SU-DHL-6 (cell line): ENCODE data around the gene MED10.

Experiments
- H2AFZ ChIP-seq: fragments of 200-600 bp; sonication (generic); 2 replicates; pipeline ENCODE4 v1.6.1; 2014; ENCODE audit warnings: low read depth, mild to moderate bottlenecking, moderate library complexity, mixed read lengths, antibody characterized with exemption, low read length; ENCODE audit not compliant: severe bottlenecking
- H3F3A ChIP-seq: fragments of 200-600 bp; shearing (Covaris generic); 2 replicates; pipeline ENCODE4 v1.6.0; 2016; ENCODE audit warnings: antibody characterized with exemption, mild to moderate bottlenecking; ENCODE audit not compliant: insufficient read depth
- H3K27ac ChIP-seq: fragments of 200-600 bp; sonication (generic); 2 replicates; pipeline ENCODE4 v1.5.1; 2016; ENCODE audit warnings: low read depth, mild to moderate bottlenecking, low read length, moderate library complexity, mixed read lengths
- H3K27me3 ChIP-seq: fragments of 200-600 bp; sonication (generic), shearing (Covaris generic); 2 replicates; pipeline ENCODE4 v1.6.0; 2014; ENCODE audit warnings: mild to moderate bottlenecking, low read length
- H3K36me3 ChIP-seq: fragments of 200-600 bp; sonication (generic); 2 replicates; pipeline ENCODE4 v1.6.1; 2014; ENCODE audit warnings: mild to moderate bottlenecking, low read length, mixed read lengths
- H3K4me2 ChIP-seq: fragments of 300-600, 200-600 bp; shearing (Covaris generic), sonication (generic); 2 replicates; pipeline ENCODE4 v1.6.0; 2014; ENCODE audit warnings: low read length, low read depth, mild to moderate bottlenecking; ENCODE audit not compliant: poor library complexity, severe bottlenecking
- H3K4me3 ChIP-seq: fragments of 200-600 bp; sonication (generic); 2 replicates; pipeline ENCODE4 v1.5.1; 2014; ENCODE audit warnings: antibody characterized with exemption, low read length, mild to moderate bottlenecking, mixed read lengths; ENCODE audit not compliant: insufficient read depth, poor library complexity, severe bottlenecking
- H3K79me2 ChIP-seq: fragments of 200-600 bp; sonication (generic); 2 replicates; pipeline ENCODE4 v1.6.1; 2014; ENCODE audit warnings: mild to moderate bottlenecking, low read length, moderate library complexity; ENCODE audit not compliant: insufficient read depth
- H3K9ac ChIP-seq: fragments of 200-600 bp; sonication (generic); 2 replicates; pipeline ENCODE4 v1.7.0; 2014; ENCODE audit warnings: mild to moderate bottlenecking, low read length
- H3K9me2 ChIP-seq: fragments of 200-600 bp; sonication (generic); replicated peaks from 2 replicates; pipeline ENCODE4 v1.6.1; 2014; ENCODE audit warnings: low read length; ENCODE audit not compliant: insufficient read depth
- H3K9me3 ChIP-seq: fragments of 200-600 bp; sonication (generic); 2 replicates; pipeline ENCODE4 v1.6.1; 2014; ENCODE audit warnings: low read length, mixed read lengths; ENCODE audit not compliant: insufficient read depth
- H4K20me1 ChIP-seq: fragments of 200-600 bp; sonication (generic); 2 replicates; pipeline ENCODE4 v1.6.1; 2014; ENCODE audit warnings: low read depth, mild to moderate bottlenecking, antibody characterized with exemption, low read length, moderate library complexity, mixed read lengths
- EZH2phosphoT487 ChIP-seq: fragments of 200-600 bp; sonication (generic), shearing (Covaris generic); conservative IDR thresholded peaks from 2 replicates; pipeline ENCODE4 v1.6.1; 2018; ENCODE audit warnings: mild to moderate bottlenecking, antibody characterized with exemption, low read length, moderate library complexity, mixed read lengths
- TF ChIP-seq, protein P1 (sequence below): fragments of 200-600 bp; sonication (generic); IDR thresholded peaks from one replicate; pipeline ENCODE4 v1.5.1; 2017; ENCODE audit warnings: antibody characterized with exemption, mild to moderate bottlenecking, low read length, moderate library complexity; ENCODE audit not compliant: insufficient read depth, poor library complexity, severe bottlenecking

Gene MED10

DNA sequence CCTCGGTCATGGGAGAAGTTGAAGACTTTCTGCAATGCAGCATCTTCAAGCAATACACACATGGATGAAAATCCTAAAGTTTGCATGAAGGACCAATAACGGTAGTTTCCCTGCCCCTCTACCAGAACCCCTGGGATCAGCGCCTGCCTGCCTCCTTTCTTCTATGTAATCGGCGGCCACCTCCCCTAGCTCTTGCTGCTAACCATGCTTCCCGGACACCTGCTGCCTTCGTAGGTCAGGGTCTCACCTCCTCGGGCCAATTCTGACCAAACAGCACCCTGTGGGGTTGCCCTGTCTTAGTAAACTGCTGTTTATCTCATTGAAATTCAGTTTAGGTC is 388 bp upstream of the MED10 start:
- Histone ChIP-seq H3K36me3 (peaks cover 31% of the 10 kb centered on the region), H3K9me3 (no peaks in the 10 kb centered on the region), H3F3A (no peaks in the 10 kb centered on the region), H3K4me3 (peak overlapping the region; percentile 70), H3K9me2 (no peaks in the 10 kb centered on the region), H3K27ac (0 out of 2 replicates have a peak overlapping the region, but pooled peaks have one; percentile 16), H3K79me2 (peaks cover 34% of the 10 kb centered on the region), H3K4me2 (peak overlapping the region; percentile 99), H3K27me3 (no peaks in the 10 kb centered on the region), H3K9ac (peak overlapping the region; percentile 92), H4K20me1 (peaks cover 20% of the 10 kb centered on the region; the same call in 1 of the 2 replicates), H2AFZ (peak overlapping the region; percentile 99)
- TF ChIP-seq, protein P1, sequence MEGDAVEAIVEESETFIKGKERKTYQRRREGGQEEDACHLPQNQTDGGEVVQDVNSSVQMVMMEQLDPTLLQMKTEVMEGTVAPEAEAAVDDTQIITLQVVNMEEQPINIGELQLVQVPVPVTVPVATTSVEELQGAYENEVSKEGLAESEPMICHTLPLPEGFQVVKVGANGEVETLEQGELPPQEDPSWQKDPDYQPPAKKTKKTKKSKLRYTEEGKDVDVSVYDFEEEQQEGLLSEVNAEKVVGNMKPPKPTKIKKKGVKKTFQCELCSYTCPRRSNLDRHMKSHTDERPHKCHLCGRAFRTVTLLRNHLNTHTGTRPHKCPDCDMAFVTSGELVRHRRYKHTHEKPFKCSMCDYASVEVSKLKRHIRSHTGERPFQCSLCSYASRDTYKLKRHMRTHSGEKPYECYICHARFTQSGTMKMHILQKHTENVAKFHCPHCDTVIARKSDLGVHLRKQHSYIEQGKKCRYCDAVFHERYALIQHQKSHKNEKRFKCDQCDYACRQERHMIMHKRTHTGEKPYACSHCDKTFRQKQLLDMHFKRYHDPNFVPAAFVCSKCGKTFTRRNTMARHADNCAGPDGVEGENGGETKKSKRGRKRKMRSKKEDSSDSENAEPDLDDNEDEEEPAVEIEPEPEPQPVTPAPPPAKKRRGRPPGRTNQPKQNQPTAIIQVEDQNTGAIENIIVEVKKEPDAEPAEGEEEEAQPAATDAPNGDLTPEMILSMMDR, result no peak
- TF ChIP-seq EZH2phosphoT487, result no peak

DNA sequence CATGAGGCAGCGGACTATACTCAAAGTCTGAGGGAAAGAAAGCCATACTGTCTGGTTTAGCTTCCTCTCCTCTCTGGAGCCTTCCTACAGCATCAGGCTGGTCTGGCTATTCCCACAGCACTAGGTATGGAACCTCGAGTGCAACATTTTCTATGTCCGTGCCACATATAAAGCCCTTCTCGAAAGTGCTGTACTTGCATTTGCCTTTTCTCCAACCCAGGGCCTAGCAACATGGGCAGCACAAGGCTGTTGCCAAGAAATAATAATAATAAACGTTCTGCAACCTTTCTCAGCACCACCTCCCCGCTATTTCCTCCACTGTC is 804 bp downstream of the MED10 start:
- peaks cover 20% of the 10 kb centered on the region; the same call in 1 of the 2 replicates for H4K20me1 ChIP-seq
- no peaks in the 10 kb centered on the region for H3K9me3 ChIP-seq
- peak overlapping the region; percentile 74 for H3K4me2 ChIP-seq
- TF ChIP-seq EZH2phosphoT487, result no peak
- TF ChIP-seq, protein P1, result no peak
- H3K36me3 ChIP-seq, result peaks cover 33% of the 10 kb centered on the region
- H3K79me2 ChIP-seq, result peaks cover 34% of the 10 kb centered on the region
- no peaks in the 10 kb centered on the region for H3K9me2 ChIP-seq
- H3K4me3 ChIP-seq, result peak overlapping the region; percentile 70
- H3K27ac ChIP-seq, result 0 out of 2 replicates have a peak overlapping the region, but pooled peaks have one; percentile 52
- no peaks in the 10 kb centered on the region for H3K27me3 ChIP-seq
- no peak overlapping the region for H2AFZ ChIP-seq
- peak overlapping the region; percentile 92 for H3K9ac ChIP-seq
- H3F3A ChIP-seq, result no peaks in the 10 kb centered on the region

DNA sequence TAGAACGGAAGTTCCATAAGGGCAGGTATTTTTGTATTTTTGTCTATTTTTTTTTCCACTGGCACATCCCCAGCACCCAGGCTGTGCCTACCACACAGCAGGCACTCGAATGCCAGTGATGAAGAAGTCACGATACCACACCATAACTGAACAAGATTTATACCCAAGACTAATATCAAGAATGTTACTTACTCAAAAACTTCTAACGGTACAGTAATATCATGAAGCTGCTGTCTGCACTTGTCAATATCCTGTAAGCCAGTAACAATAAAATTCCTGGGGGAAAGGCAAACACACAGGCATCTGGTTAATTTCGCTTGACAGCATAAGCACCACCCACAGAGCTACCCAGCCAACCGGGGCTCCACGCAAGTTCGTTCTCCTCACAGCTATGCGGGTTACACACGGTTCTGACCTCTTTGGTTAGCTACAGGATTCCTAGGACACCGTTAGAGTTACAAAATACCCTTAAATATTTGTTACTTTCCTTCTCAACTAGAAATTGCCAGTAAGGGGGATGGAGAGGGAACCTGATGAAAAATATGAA is 1.3 kb downstream of the MED10 start:
- Histone ChIP-seq H4K20me1 (peaks cover 20% of the 10 kb centered on the region; the same call in 1 of the 2 replicates), H3K9me2 (no peaks in the 10 kb centered on the region), H3K9ac (peak overlapping the region; percentile 92), H3K79me2 (peaks cover 34% of the 10 kb centered on the region), H3K4me3 (peak overlapping the region; percentile 70), H3K27me3 (no peaks in the 10 kb centered on the region), H3K36me3 (peaks cover 34% of the 10 kb centered on the region), H3F3A (no peaks in the 10 kb centered on the region), H2AFZ (no peak overlapping the region), H3K9me3 (no peaks in the 10 kb centered on the region), H3K27ac (no peak overlapping the region), H3K4me2 (peak overlapping the region; percentile 74)
- TF ChIP-seq EZH2phosphoT487, result no peak
- TF ChIP-seq, protein P1, result no peak
